Stimulated activated CD8-positive, alpha-beta memory T cell treated with anti-CD3 and anti-CD28 coated beads, Interleukin-7, amount 100 ng/mL, for 4 hours (primary cell): ENCODE measurements around the gene PSTK.

Source experiments
- DNase-seq, 2 donors: peaks; one replicate each; pipeline ENCODE4 v3.0.0-alpha.2; 2020; ENCODE audit warnings: low read depth in 2 of 2

The PSTK gene

DNA sequence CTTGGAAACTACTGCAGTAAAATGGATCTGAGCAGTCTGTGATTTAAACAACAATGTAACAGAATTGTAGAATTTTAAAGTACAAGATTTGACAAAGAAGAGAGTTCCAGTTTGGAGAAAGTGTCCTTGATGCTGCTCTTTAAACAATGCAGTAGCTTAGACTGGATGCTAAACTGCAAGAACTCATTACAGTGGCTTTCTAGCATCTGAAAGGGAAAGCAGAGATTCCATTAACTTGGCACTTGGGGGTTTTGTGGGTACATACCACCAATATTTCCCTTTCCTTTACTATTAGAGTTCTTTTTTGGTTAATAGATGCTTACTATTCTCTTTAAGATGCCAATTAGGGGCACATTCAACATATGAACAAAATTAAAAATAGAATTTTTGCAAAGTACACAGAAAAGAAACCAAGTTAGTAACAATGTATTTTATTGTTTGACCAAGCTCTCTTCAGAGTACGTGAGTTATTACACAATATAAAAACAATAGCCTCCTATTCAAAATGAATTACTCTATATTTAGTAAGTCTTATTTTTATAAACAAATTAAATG, 11.9 kb downstream of the PSTK start:
- no peak for DNase-seq

DNA sequence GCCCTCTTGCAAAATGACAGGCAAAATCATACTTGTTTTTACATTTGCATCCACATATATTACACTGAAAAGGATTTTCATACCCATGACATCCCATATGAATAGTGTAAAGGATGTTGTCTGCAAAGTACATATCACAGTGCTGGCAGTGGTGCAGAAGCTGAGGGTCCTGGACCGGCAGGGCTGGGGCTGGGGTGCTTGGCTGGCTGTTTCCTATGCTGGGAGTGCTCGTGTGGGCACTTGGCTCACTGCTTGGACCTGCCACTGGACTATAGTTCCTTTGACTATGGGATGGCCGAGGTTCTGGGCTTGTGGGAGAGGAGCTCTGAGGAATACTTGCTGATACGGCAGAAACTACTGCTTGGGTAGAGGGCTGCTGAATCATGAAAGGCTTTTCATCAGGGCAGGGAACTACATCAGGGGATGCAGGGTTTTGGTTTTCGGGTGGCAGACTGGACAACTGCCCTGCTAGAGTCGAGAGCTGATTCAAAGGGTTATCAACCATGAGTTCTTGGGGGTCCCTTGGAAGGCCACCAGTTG, 13.7 kb downstream of the PSTK start:
- DNase-seq = no peak

DNA sequence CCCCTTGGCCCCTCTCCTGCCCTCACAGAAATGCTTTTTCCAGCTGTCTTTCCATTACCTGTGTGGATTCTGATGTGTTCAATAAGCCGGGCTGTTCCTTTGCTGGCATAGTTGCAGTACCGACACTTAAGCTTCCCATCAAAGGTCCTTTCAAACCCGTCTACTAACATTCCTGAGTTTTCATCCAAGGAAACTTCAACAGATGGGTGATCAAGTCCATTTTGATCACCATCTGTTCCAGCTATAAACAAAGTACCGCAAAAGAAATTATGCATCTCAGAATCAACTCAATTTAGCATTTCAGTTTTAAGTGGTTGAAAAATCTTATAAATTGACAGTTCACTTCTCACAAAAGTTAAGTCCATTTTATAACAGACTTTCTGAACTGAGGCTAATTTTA, 15.7 kb downstream of the PSTK start:
- no peak for DNase-seq

DNA sequence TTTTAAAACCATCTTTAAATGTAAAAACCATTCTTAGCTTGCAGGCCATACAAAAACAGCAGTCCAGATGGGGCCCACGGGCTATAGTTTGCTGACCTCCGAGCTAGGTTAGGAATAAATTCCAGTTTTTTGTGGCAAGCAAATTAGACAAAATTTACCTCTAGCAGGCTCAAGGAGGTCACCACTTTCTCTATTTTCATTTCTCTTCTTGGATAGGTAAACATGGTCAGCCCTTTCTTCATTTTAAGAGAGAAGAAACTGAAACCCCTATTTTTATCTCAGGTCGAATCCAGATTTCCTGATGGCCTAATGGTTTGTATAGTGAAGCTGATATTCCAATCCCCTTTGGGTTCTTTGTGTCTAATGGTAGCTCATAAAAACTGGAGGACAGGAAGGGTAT, 17.7 kb downstream of the PSTK start:
- no peak for DNase-seq

DNA sequence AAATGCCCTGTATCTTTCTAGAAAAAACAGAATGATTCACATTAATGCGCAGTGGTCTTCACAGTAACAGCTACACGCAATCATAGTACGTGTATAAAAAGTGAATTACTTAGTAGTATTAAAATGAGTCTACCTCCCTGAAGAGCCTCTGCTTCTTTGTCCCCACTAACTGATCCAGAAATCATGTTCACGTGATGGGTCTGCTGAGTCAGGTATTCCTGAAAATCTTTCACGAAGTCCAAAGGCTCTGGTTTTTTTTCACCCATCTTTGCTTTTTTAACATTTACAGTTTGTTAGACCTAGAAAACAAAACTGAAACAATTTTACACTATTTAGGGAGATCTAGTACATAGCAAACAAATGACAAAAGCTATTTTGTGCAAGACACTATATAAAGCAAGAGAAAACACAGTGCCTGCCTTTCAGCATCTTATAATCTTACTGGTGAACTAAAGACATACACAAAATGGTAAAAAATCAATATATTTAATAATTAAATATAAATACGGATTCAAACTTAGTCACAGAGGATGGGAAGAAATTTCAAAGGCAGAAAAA, 18.2 kb downstream of the PSTK start:
- DNase-seq = no peak

- DNase-seq = no peak
Observed at GRCh38 chr10:122998934-122999333, 18.7 kb downstream of the PSTK start.

DNA sequence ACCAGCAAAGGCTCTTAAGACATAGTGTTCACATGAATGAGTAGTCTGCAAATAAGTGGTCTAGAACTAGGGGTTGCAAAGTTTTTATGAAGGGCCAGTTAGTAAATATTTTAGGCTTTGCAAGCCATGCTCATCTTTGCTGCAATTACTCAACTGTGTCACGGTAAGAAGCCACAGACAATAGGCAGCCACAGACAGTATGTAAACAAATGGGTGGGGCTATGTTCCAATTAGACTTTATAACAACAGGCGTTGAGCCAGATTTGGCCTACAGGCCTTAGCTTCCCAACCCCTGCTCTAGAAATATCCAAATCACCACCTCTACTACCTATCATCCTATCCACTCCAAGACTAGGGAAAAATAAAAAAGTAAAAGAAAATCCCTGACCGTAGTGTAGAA, 19.1 kb downstream of the PSTK start:
- DNase-seq = no peak

GRCh38 chr10:123000155-123000554, 20.0 kb downstream of the PSTK start:
- no peak for DNase-seq

GRCh38 chr10:123001370-123001769, 21.2 kb downstream of the PSTK start:
- no peak for DNase-seq

DNA sequence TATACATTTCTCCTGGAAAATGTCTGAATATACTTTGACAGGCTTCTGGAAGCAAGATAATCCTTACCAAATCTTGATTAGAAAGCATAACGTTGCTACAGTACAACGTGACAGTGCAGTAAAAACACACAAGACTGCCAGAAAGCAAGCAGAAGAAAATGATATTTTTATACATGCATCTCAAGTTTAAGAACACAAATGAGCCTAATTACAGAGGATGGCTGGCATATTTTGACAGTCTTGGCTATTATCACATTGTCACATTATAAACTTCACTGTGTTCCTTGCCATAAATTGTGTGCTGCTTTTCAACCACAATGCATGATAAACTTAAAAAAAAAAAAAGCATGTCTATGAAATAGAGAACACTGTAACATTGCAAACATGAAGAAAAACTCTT, 24.1 kb downstream of the PSTK start:
- DNase-seq = no peak

DNA sequence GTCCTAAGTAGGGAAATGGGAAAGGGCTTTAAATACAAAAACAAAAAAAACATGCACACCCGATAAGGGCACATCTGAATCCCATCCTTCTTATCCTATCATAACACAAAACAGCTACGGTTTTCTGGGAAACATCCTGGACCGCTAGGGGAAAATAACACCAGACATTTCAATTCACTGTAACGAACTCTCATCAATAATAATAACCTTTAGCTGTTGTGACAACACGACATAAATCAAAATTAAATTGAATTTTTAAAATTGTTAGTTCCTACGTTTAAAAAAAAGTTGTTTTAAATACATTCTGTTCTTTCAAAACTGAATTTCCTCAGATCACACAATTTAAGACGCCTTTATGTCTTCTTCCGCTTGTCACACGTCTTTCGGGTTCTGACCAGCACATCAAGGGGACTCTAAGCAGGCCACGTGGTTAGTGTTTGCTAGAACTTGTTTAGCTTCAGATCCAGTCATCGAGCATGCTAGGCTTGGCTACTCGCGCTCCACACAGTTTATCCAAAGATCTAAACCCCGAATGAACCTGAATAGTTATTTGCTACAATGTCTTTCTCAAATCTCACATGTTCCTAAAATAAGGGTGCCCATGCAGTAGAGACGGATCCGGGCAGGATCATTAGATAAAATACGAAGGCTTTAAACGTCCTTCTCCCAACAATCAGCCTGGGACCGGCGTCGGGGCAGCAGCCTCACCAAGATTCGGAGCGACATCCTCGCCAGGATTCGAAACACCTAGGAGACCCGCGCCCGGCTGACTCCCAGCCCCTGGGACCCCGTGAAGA, 27.6 kb downstream of the PSTK start:
- peak; percentile 14 to 38 for DNase-seq

DNA sequence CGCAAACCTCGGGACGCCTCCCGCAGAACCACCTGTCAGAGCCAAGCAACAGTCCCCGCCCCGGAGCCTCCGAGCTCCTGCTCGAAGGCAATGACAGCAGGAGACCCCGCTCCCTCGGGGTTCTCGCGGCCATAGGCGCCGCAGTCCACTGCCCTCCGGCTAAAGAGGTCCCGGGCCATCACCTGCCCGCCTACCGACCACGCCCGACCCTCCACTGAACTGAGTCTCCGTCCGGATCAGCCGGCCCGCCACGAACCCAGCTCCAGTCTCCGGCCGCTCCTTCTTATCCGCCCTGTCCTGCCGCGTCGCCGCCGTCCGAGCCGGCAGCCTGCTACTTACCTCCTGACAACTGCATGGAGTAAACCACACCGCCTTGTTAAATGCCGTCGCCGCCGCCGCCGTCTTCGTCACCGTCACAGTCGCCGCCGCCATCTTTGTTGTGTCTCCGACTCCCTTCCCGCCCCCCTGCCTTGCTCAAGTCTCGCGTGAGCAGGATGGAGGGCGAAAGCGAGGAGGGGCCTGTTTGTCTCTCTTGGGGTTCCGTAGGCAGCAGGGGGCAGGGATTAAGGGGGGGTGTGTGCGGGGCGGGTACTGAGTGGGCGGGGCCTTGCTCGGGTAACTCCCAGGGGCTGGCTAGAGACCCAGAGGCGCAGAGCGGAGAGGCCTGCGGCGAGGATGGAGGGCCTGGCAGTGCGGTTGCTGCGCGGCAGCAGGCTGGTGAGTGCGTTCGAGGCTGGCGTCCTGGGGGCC, 28.3 kb downstream of the PSTK start, which contains the start of the genes ACADSB and IKZF5:
Gene ACADSB (plus strand): TSS at position 652 of the 750 bp plus-strand sequence. CDS start 24 bp downstream, at position 676.
Gene IKZF5 (minus strand): TSS at position 441 of the 750 bp plus-strand sequence. CDS start 10,170 bp downstream, outside the sequence.
- DNase-seq = peak; percentile 94 to 97

GRCh38 chr10:123009105-123009820, 29.1 kb downstream of the PSTK start:
- peak in 1 of 2 donors; percentile 2 for DNase-seq

GRCh38 chr10:123011987-123012386, 31.8 kb downstream of the PSTK start:
- DNase-seq = no peak

- DNase-seq = no peak
Observed at GRCh38 chr10:123013456-123014419, 33.5 kb downstream of the PSTK start.

DNA sequence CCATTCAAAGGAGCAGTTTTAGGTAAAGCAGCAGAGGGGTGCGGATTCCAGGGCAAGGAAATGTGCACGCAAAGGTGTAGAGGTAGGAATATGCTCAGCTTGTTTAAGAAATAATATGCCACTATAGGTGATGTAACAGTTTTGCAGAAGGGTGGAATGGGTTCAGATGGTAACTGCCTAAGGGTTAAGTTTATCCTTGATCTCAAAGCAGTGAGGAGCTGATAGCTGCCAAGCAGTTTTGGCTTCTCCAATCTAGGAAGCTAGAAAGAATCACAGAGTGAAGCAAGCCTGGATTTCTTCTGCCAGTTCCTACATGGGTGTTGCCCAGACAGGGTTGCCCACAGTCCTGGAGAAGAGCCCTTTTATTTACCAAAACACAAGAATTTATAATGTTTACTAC, 34.6 kb downstream of the PSTK start:
- DNase-seq = no peak

GRCh38 chr10:123016228-123016627, 36.0 kb downstream of the PSTK start:
- no peak for DNase-seq

DNA sequence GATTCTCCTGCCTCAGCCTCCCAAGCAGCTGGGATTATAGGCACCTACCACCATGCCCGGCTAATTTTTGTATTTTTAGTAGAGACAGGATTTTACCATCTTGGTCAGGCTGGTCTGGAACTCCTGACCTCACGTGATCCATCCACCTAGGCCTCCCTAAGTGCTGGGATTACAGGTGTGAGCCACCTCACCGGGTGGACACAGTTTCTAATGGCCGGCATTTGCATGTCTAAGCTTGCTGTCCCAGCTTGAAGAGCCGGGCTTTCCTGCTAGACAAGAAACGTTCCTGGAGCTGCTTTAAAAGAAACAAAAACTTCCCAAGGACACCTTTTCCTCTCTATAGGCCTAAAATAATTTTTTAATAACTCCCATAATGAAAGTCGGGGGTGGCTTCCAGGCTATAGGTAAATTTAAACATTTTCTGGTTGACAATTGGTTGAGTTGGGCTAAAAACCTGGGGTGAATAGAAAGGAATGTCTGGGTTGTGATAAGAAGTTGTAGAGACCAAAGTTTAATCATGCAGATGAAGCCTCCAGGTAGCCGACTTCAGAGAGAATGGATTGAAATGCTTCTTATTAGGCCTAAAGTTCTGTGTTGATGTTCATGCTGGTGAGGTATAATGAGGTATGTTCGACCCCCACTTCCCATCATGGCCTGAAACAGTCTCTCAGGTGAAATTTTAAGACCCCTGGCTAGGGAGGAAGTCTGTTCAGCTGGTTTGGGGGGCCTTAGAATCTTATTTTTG, 37.4 kb downstream of the PSTK start:
- no peak for DNase-seq

DNA sequence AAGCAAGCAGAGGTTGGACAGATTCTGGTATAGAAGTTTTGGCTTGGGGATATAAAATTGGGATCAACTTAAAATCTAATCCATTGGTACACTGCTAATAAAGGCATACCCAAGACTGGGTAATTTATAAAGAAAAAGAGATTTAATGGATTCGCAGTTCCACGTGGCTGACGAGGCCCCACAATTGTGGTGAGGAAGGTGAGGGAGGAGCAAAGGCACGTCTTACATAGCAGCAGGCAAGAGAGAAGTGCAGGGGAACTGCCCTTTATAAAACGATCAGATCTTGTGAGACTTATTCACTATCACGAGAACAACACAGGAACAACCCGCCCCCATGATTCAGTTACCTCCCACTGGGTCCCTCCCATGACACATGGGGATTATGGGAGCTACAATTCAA, 38.3 kb downstream of the PSTK start:
- no peak for DNase-seq
